SH-SY5Y (cell line): ENCODE results near the gene PPIL6.

Experiments
- GATA2 ChIP-seq: IDR thresholded peaks from 2 replicates; pipeline ENCODE4 v1.6.1; 2011; ENCODE audit warnings: mild to moderate bottlenecking, low read depth, low read length
- GATA3 ChIP-seq: IDR thresholded peaks from 2 replicates; pipeline ENCODE4 v1.6.1; 2011; ENCODE audit warnings: low read depth, mild to moderate bottlenecking, low read length, moderate library complexity

- TF ChIP-seq GATA2 (no peak), GATA3 (no peak)
Observed at GRCh38 chr6:109483735-109484057, 43.3 kb upstream of the PPIL6 start.
